ENCODE measurements around the gene KLC3. TPM values are rescaled to one million over a fixed set of nuclear protein-coding genes. Genes with fewer than 3 reads are reported as not detected.

Gene KLC3
- total RNA-seq, 1 experiment from 2014 or later, result 4.8 TPM

DNA sequence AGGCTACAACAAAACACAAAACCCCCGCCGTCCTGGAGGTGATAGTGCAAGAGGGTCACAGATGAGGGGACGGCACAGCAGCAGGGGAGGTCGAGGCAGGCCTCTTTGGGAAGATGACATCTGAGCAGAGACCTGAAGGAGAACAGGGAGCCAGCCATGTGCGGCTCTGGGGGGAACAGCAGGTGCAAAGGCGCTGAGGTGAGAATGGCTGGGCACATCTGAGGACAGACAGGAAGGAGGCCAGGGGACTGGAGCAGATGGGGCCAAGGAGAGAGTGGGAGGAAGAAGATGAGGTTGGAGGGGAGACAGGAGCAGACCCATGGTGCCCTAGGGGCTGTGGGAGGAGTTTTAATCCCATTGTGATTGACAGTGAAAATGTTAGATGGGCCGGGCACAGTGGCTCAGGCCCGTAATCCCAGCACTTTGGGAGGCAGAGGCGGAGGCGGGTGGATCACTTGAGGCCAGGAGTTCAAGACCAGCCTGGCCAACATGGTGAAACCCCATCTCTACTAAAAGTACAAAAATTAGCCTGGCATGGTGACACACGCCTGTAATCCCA is 16.1 kb upstream of the KLC3 start:
- TF ChIP-seq, protein P1, sequence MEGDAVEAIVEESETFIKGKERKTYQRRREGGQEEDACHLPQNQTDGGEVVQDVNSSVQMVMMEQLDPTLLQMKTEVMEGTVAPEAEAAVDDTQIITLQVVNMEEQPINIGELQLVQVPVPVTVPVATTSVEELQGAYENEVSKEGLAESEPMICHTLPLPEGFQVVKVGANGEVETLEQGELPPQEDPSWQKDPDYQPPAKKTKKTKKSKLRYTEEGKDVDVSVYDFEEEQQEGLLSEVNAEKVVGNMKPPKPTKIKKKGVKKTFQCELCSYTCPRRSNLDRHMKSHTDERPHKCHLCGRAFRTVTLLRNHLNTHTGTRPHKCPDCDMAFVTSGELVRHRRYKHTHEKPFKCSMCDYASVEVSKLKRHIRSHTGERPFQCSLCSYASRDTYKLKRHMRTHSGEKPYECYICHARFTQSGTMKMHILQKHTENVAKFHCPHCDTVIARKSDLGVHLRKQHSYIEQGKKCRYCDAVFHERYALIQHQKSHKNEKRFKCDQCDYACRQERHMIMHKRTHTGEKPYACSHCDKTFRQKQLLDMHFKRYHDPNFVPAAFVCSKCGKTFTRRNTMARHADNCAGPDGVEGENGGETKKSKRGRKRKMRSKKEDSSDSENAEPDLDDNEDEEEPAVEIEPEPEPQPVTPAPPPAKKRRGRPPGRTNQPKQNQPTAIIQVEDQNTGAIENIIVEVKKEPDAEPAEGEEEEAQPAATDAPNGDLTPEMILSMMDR (conservative IDR thresholded peaks at IDR 0.05), result no peak
- H3K4me1 ChIP-seq (ENCODE audit: insufficient read depth, low read length), result no peaks in the 10 kb centered on the region
- no peak overlapping the region for H2AK5ac ChIP-seq (ENCODE audit: insufficient read length, low read length)
- H2BK5ac ChIP-seq (ENCODE audit: insufficient read length, low read length), result no peak overlapping the region
- no peak overlapping the region for H3K14ac ChIP-seq (ENCODE audit: insufficient read depth, low read length)
- H3K9me3 ChIP-seq (ENCODE audit: control insufficient read depth, low read depth, low read length), result no peaks in the 10 kb centered on the region
- H2BK120ac ChIP-seq (ENCODE audit: low read depth, low read length, poor library complexity, severe bottlenecking), result no peak overlapping the region
- Mint-ChIP-seq H3K4me1 (peaks cover 15 to 29% of the 10 kb centered on the region in 2 experiments), H3K27ac (no peak overlapping the region), H3K36me3 (ENCODE audit: insufficient read depth in 1 of 3, low read depth in 3 of 3) (no peaks in the 10 kb centered on the region), H3K27me3 (ENCODE audit: low read depth) (peaks cover 41% of the 10 kb centered on the region), H3K9me3 (no peaks in the 10 kb centered on the region; a peak in 1 of 5 replicates), H3K4me3 (peak overlapping the region in 1 of 2 experiments; percentile 63; a peak in 2 of 5 replicates)
- H3K27ac ChIP-seq (ENCODE audit: insufficient read length, low read depth, low read length), result no peak overlapping the region
- no peak overlapping the region for H3T11ph ChIP-seq (ENCODE audit: low read length)
- H2BK20ac ChIP-seq (ENCODE audit: low read depth, low read length, poor library complexity, severe bottlenecking), result no peak overlapping the region
- H3K27me3 ChIP-seq (ENCODE audit: insufficient read depth, low read length), result no peaks in the 10 kb centered on the region
- H3K18ac ChIP-seq (ENCODE audit: insufficient read length, low read depth, low read length), result peak overlapping the region; percentile 52
- no peak overlapping the region for H2BK15ac ChIP-seq (ENCODE audit: low read depth, low read length)
- no peak overlapping the region for H3K4ac ChIP-seq (ENCODE audit: low read depth, low read length)
- H2BK12ac ChIP-seq (ENCODE audit: insufficient read length, low read depth, low read length), result no peak overlapping the region
- H3K4me2 ChIP-seq (ENCODE audit: insufficient read depth, insufficient read length, low read length), result peak overlapping the region; percentile 72
- no peak overlapping the region for H3K9ac ChIP-seq (ENCODE audit: extremely low read depth, insufficient read length, low read length)
- no peaks in the 10 kb centered on the region for H3K79me2 ChIP-seq (ENCODE audit: insufficient read depth, low read length)
- no peak overlapping the region for H4K91ac ChIP-seq (ENCODE audit: insufficient read length, low read depth, low read length)
- H3K23ac ChIP-seq (ENCODE audit: insufficient read length, low read depth, low read length), result no peak overlapping the region
- no peaks in the 10 kb centered on the region for H3K79me1 ChIP-seq (ENCODE audit: insufficient read depth, low read depth, low read length, poor library complexity, severe bottlenecking)
- H2AFZ ChIP-seq (ENCODE audit: low read length), result no peak overlapping the region
- no peaks in the 10 kb centered on the region for H3K23me2 ChIP-seq (ENCODE audit: insufficient read length, low read depth, low read length, poor library complexity, severe bottlenecking)
- no CpG with 5 or more reads among the region's 11 CpGs for WGBS (ENCODE audit: extremely low coverage, insufficient read length, low lambda C conversion rate)
- DNase-seq, result no peak
- no peaks in the 10 kb centered on the region for H4K20me1 ChIP-seq (ENCODE audit: control insufficient read depth, insufficient read depth, insufficient read length)
- no peak overlapping the region for H4K8ac ChIP-seq (replicated peaks; ENCODE audit: insufficient read length, low read depth, low read length)
- H3K56ac ChIP-seq (ENCODE audit: insufficient read length, low read depth, low read length), result no peak overlapping the region
- H4K5ac ChIP-seq (ENCODE audit: insufficient read length, low read depth, low read length), result no peak overlapping the region

All from H9 (cell line).